ENCODE results near the gene AHRR.

AHRR gene

GRCh38 chr5:321726-322251 lies 275 bp downstream of the AHRR start:
- DNase-seq (ENCODE audit: low read depth) = no peak

- no peak for DNase-seq (ENCODE audit: low read depth)
These were observed 897 bp downstream of the AHRR start for GRCh38 chr5:322281-322941.

- no peak for DNase-seq (ENCODE audit: low read depth)
These were observed 1.7 kb downstream of the AHRR start for GRCh38 chr5:322942-323879.

GRCh38 chr5:324736-325612 lies 3.5 kb downstream of the AHRR start:
- DNase-seq (ENCODE audit: low read depth) = no peak

DNA sequence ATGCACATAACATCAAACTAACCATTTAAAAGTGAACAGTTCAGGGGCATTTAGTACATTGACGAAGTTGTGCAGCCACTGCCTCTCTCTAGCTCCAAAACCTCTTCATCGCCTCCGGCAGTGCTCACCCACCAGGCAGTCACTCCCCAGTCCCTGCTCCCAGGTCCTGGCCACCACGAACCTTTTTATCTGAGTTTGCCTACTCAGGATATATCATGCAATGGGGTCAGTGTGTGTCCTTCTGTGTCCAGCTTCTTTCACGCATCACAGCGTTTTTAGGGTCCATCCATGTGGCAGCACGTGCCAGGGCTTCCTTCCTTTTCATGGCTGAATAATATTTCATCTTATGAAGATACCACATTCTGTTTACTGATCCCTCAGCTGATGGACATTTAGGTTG lies 4.6 kb downstream of the AHRR start:
- no peak for DNase-seq (ENCODE audit: low read depth)

- DNase-seq (ENCODE audit: low read depth) = no peak
These were observed 7.7 kb downstream of the AHRR start for GRCh38 chr5:329121-329735.

DNA sequence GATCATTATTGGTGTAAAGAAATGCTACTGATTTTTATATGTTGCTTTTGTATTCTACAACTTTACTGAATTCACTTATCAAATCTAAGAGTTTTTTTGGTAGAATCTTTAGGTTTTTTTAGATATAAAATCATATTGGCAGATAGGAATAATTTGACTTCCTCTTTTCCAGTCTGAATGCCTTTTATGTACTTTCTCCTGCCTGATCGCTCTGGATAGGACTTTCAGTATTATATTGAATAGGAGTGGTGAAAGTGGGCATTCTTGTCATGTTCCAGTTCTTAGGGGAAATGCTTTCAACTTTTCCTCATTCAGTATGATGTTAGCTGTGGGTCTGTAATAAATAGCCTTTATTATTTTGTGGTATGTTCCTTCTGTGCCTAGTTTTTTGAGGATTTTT lies 8.3 kb downstream of the AHRR start:
- no peak for DNase-seq (ENCODE audit: low read depth)

DNA sequence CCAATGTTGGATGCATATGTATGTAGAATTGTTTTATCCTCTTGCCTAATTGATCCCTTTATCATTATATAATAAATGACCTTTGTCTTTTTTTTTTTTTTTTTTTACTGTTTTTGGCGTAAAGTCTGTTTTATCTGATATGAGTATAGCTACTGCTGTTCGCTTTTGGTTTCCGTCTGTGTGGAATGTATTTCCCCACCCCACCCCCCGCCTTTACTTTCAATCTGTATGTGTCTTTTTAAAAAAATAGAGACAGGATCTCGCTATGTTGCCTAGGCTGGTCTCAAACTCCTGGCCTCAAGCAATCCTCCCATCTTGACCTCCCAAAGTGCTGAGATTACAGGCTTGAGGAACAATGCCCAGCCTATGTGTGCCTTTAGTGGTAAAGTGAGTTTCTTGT lies 11.3 kb downstream of the AHRR start:
- DNase-seq (ENCODE audit: low read depth) = no peak

GRCh38 chr5:333945-334344 lies 12.4 kb downstream of the AHRR start:
- DNase-seq (ENCODE audit: low read depth) = no peak

GRCh38 chr5:334903-335739 lies 13.6 kb downstream of the AHRR start:
- no peak for DNase-seq (ENCODE audit: low read depth)

DNA sequence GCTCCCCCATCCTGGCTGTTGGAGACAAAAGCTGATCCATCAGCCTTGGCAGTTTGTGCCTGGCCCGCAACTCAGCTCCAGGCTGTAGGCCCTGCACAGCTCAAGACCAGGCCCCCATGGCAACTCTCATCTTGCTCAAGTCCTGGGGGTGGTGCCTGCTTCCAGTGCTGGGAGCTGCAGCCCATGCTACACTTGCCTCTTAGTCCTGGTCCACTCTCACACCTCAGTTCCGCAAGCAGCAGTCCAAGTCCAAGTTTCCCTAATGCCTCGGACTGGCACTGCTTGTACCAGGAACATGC lies 14.2 kb downstream of the AHRR start:
- no peak for DNase-seq (ENCODE audit: low read depth)

- no peak for DNase-seq (ENCODE audit: low read depth)
These were observed 16.1 kb downstream of the AHRR start for GRCh38 chr5:337563-338130.

- DNase-seq (ENCODE audit: low read depth) = no peak
These were observed 21.3 kb downstream of the AHRR start for GRCh38 chr5:342501-343460.

DNA sequence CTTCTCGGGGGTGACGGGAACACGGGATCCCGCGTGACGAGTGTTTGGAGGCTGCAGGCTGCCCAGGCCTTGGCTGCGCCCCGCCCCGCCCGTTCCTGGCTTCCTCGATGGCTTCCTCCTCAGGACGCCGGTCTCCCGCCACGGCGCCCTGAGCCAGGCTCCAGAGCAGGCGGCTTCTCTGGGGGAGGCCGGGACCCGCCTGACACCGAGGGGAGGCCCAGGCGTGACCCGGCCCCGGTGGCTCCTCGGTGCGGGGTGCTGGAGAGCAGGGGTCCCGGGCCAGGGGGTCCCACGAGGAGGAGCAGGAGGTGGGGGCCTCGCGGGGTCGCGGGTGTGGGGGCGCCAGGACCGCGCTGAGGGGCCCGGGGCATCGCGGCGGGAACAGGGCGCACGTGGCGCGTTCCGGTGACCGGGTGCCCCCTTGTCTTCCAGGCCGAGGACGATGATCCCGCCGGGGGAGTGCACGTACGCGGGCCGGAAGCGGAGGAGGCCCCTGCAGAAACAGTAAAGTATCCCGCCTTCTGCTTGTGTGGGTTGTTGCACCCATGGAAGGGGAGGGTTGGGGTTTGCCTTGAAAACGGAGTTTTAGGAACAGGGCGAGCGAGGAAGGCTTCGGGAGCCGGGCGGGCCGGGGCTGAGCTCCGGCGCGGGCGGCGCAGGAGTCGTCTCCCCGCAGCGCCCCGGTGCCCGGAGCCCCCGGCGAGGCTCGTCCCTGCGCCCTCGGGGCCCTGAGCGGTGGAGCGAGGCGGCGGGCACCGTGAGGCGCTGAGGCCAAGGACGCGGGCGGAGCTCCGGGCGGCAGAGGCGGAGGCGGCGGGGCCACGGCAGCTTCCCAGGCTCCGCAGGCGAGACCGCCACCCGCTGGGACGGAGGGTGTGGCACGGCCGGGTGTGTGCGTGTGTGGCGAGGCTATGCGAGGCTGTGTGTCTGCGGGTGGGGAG lies 22.2 kb downstream of the AHRR start:
- no peak for DNase-seq (ENCODE audit: low read depth)

DNA sequence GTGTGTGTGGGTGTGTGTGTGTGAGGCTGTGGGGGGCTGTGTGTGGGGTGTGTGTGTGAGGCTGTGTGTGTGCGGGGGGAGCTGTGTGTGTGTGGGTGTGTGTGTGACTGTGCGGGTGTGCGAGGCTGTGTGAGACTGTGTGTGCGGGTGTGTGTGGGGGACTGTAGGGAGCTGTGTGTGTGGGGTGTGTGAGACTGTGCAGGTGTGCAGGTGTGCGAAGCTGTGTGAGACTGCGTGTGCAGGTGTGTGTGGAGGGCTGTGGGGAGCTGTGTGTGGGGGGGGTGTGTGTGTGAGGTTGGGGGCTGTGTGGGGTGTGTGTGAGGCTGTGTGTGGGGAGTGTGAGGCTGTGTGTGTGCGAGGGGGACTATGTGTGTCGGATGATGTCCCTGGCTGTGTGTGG lies 23.2 kb downstream of the AHRR start:
- no peak for DNase-seq (ENCODE audit: low read depth)

DNA sequence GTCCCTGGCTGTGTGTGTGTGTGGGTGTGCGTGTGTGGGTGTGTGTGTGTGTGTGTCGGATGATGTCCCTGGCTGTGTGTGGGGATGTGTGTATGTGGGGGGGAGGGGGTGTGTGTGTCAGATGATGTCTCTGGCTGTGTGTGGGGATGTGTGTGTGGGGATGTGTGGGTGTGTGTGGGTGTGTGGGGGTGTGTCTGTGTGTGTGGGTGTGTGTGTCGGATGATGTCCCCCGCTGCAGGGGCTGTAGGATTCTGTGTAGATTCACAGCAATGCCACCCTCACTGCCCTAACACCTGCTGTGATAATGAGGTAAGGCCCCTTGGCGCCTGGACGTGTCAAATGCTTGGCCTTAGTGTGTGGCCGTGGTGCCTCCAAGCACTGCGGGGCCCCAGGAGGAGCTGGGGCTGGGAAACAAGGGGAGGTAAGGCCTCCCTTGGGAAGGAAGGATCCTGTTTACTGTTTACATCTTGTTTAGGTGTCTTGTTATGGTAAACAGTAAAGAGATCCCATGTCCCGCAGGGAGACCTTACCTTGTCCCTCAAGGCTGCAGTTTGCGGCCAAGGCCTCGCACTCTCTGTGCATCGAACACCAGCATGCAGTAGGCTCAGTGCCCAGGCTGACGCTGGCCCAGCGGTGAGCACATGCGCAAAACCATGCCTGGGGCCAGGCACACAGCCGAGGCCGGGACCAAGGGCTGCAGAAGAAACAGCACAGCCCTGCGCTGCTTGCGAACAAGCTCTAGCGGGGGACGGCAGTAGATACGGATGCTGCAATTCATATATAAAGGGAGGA lies 24.1 kb downstream of the AHRR start:
- no peak for DNase-seq (ENCODE audit: low read depth)

DNA sequence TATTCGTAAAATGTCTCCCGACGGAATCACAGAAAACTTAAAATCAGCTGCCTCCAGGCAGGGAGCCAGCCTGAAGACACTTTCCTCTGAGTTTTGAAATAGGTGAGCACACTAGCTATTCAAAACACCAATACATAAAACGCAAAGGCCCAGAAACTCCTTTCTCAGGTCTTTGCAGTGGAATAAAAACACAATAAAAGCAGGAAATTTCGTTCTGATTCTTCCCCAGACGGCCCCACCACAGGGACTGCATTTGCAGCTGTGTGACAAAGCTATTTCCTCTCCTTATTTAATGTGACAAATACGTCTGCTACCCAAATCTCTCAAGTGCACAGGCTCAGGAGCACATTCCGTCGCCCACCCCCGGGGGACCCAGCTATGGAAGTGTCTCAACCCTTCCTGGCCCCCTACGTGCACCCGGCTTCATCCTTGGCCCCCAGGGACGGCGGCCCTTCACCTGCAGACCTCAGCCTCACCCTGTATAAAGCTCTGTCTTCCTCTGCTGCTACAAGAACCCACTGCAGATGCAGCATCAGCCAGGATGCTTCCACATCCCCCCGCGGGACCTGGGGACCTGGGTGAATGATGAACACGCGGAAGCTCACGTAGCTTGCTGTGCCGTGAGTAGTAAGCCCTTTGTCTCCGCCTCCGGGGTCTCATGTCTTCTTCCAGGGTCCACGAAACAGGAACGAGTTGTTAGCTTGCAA lies 24.9 kb downstream of the AHRR start:
- no peak for DNase-seq (ENCODE audit: low read depth)
